ENCODE results near the gene NEK5.

DNA sequence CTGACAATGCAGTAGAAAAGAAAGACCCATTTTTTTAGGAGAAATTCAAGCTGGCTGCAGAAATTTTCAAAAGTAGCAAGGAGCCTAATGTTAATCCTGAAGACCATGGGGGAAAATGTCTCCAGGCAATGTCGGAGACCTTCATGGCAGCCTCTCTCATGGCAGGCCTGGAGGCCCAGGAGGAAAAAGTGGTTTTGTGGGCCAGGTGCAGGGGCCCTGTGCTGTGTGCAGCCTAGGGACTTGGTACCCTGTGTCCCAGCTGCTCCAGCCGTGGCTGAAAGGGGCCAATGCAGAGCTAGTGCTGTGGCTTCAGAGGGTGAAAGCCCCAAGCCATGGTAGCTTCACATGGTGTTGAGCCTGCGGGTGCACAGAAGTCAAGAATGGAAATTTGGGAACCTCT lies 112.6 kb downstream of the NEK5 start:
- no peak for TF ChIP-seq POLR2A (IDR thresholded peaks at IDR 0.05)
- TF ChIP-seq, protein P1, sequence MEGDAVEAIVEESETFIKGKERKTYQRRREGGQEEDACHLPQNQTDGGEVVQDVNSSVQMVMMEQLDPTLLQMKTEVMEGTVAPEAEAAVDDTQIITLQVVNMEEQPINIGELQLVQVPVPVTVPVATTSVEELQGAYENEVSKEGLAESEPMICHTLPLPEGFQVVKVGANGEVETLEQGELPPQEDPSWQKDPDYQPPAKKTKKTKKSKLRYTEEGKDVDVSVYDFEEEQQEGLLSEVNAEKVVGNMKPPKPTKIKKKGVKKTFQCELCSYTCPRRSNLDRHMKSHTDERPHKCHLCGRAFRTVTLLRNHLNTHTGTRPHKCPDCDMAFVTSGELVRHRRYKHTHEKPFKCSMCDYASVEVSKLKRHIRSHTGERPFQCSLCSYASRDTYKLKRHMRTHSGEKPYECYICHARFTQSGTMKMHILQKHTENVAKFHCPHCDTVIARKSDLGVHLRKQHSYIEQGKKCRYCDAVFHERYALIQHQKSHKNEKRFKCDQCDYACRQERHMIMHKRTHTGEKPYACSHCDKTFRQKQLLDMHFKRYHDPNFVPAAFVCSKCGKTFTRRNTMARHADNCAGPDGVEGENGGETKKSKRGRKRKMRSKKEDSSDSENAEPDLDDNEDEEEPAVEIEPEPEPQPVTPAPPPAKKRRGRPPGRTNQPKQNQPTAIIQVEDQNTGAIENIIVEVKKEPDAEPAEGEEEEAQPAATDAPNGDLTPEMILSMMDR (IDR thresholded peaks at IDR 0.05) = no peak
